NCI-H2171 (cell line): Measurements from ENCODE around the gene BDKRB1.
"Not testable (repeated sequence)": the region's sequence is repeated elsewhere in the genome, so short reads cannot be mapped to it uniquely, and the experiment has no call there.

Source experiments
- DNase-seq: peaks from one replicate; lab custom pipeline; 2025; lab: John Stamatoyannopoulos, UW

BDKRB1 gene

DNA sequence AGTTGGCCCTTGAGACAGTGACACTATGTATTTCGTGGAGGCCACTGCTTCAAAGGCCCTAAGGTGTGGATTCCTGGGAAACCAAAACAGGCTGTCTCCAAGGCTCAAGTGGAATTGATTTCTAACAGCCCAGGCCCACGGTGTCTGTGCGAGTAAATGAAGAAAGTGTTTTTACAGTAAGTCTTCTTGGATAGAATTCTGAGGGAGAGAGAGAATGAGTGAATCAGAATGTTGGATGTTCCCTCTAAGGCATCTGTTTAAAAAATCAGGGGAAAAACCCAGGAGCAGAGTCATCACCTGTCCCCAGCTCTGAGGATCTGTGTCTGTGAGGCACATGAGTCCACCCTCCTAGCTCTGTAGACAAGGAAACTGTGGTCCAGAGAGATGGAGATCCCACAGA, 22.3 kb upstream of the BDKRB1 start:
- no peak for DNase-seq

DNA sequence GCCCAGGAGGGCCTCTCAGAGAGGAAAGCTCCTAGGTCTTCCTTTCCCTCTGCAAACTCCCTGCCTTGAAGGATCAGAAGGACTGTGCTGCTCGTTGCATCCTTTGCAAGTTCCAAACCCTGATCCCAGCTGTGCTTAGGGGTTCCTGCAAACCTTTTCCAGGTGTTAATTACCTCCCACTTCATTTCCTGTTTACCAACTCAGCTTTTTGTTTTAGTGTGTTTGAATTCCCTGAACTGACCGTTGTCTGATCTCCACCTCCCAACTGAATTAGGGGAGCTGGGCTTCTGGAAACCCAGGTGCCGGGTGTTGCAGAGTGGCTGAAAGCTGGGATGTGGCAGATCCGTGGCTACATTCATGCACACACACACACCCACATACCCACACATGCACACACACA, 20.6 kb upstream of the BDKRB1 start:
- no peak for DNase-seq

DNA sequence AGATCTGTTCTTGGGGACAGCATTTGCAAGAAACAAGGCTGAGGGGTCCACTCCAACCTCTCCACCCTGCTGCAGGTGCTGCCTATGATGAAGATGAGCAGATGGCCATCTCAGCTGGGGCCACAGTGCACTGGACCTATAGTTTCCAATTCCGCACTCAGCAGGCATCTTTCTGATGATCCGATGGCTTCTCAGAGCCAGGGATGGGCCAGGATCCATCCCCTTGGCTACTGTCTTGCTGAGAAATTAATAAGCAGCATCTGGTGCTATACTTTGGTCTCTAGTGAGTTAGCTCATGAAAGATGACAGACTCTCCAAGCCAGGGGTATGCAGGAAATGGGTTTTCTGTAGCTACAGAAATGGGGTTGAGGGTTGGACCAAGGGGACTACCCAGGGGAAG, 18.4 kb upstream of the BDKRB1 start:
- DNase-seq, result no peak

DNA sequence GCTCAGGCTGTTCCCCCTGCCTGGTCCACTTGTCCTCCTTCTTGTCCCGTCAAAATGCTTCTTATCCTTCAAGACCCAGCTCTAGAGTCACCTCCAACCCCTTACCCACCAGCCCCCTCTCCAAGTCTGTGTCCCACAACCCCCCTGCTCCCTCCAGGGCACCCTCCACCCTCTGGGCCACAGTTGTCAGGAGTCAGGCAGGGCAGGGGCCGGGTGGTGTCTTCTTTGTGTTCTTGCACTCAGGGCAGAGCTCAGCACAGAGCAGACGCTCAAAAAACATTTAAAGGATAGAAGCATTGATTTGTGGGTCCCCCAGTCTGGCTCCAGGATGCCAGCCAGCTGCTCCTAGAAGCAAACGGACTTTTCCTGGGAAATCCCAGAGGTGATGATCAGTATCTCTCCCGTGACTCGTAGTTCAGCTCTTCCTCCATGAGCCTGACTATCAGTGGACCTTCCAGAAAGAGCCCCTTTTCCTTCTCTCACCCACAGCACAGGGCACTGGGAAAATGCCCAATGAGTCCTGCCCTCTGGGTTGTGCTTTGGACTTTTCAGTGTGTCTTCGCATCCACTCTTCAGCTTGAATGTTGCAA, 17.2 kb upstream of the BDKRB1 start:
- DNase-seq, result no peak

DNA sequence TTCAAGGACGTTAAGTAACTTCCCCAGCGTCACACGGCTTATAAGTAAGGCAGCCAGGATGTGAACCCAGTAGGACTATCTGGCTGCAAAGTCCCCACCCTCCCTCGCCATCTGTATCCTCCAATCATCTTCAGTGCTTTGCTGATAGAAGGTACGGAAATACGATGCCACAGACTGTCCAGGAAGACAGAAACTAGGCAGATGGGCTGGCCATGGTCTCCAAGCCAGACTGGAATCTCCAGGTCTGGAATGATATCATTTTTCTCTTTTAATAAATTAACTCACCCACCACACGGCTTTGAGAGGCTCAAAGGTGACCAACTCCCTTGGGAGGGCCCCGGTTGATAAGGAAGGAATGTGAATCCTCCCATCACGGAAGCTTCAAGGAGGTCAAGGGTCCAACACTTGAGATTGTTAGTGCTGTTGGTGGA, 16.3 kb upstream of the BDKRB1 start:
- no peak for DNase-seq

DNA sequence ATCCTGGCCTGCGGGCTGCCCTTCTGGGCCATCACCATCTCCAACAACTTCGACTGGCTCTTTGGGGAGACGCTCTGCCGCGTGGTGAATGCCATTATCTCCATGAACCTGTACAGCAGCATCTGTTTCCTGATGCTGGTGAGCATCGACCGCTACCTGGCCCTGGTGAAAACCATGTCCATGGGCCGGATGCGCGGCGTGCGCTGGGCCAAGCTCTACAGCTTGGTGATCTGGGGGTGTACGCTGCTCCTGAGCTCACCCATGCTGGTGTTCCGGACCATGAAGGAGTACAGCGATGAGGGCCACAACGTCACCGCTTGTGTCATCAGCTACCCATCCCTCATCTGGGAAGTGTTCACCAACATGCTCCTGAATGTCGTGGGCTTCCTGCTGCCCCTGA, 15.4 kb upstream of the BDKRB1 start:
- DNase-seq, result no peak

DNA sequence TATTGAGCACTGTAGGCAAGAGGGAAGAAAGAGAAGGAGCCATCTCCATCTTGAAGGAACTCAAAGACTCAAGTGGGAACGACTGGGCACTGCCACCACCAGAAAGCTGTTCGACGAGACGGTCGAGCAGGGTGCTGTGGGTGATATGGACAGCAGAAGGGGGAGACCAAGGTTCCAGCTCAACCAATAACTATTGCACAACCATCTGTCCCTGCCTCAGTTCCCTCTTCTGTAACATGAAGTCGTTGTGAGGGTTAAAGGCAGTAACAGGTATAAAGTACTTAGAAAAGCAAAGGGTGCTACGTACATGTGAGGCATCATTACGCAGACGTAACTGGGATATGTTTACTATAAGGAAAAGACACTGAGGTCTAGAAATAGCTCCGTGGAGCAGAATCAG, 13.9 kb upstream of the BDKRB1 start:
- DNase-seq, result no peak

DNA sequence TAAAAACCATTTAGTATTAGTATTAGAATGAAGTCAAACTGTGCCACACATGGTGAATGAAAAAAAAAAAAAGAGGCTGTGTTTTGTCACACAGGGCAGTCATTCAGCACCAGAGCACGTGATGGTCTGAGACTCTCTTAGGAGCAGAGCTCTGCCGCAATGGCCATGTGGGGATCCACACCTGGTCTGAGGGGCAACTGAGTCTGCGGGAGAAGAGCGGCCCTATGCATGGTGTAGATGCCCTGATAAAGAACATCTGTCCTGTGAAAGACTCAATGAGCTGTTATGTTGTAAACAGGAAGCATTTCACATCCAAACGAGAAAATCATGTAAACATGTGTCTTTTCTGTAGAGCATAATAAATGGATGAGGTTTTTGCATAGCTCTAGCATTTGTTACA, 12.2 kb upstream of the BDKRB1 start:
- DNase-seq, result peak; percentile 44

DNA sequence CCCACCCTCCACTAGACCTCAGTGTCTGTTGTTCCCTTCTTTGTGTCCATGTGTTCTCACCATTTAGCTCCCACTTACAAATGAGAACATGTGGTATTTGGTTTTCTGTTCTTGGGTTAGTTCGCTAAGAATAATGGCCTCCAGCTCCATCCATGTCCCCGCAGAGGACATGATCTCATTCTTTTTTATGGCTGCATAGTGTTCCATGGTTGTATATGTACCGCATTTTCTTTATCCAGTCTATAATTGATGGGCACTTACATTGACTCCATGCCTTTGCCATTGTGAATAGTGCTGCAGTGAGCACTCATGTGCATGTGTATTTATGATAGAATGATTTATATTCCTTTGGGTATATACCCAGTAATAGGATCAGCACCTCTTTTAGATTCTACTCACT, 10.9 kb upstream of the BDKRB1 start:
- DNase-seq, result not testable (repeated sequence)

DNA sequence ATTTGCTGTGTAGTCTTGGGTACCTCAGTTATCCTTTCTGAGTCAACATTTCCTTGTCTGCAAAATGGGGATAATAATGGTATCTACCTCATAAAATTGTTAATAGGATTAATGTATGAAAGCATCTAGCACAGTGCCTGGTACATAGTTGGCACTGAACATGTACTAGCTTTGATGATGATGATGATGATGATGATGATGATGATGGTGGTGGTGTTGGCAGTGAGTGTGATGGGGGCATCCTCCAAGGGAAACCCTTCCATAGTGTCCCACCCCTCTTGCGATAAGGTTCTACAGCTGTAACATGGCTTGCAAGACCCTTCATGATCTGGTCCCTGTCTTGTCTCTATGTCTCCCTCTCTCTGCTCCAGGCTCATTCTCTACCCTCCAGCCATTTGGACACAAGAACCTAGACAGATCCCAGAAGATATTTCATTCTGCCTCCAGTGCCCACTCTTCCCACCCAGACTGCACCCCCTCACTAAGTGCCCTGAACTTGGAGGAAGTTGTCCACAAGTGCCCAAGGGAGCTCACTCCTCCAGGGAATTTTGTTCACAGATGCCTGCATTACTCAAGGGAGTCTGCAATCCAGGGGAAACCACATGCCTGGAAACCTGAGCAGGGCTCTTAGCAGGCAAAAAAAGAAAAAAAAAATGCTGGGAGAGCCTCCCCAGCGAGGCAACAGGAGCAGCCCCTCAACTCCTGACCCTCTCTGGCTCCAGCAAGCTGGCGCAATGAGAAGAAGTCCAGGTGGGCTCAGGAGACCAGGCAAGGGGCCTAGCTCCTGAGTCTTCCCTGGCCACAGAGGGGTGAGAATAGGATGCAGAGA, 10.1 kb upstream of the BDKRB1 start:
- DNase-seq, result peak; percentile 92

DNA sequence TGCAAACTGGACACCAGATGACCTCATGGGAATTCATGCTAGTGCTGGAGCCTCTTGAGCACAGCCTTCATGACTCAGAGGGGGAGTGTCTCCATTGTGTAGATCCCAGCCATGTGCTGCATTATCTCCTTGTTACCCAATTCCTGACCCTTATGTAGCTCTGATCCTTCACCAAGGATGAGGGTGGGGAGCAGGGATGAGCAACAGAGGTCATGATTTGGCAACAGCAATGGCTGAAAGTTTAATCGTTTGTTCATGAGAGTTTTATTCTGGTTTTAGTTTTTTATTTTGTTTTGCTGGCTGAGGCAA, 9.5 kb upstream of the BDKRB1 start:
- peak; percentile 83 for DNase-seq

DNA sequence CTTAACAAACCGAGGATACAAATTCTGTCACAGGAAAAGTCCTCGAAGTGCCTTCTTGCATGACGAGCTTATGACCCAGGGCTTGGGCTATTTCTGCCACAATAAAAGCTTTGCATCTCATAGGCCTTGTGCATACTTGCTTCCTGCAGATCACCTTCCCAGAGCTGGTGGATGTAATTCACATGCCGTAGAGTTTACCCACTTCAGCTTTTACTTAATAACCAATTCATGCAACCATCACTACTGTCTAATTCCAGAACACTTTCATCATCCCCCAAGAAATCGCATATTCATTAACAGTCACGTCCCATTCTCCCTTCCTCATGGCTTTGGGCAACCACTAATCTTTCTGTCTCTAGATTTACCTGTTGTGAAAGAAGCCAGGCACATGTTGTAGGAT, 9.0 kb upstream of the BDKRB1 start:
- no peak for DNase-seq

DNA sequence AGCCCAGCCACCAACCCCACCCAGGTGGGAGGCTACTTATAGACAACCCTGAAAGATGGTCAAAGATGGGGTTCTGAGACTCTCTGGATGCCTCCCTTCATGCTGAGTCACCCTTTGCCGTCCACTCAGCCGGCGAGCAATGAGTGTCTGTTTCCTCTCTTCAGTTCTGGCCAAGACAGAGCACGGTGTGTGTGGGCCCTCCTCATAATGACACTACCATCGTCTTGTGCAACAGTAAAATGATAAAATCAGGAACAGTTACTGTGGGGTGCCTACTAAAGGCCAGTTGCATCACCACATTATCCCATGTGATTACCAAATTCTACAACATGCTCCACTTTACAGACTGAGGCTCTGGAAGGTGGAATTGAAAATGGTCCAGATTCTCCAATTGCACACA, 7.0 kb upstream of the BDKRB1 start:
- no peak for DNase-seq

DNA sequence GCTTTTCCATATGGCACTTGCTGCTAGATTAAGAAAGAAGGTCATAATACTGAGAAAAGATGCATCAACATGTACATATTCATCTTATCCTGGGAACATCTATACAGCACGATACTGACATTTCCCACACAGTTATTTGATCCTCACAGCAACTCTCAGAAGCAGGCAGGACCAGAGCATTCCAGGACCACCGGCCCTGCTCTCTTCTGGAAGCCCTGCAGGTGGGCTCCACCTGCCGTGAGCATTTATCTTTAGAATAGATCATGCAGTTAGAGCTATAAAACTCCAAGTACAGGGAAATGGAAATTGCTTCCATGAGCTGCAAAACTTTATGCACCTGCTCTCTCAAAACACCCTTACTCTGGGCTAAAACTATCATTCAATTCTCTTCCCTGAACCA, 5.5 kb upstream of the BDKRB1 start:
- DNase-seq, result no peak

DNA sequence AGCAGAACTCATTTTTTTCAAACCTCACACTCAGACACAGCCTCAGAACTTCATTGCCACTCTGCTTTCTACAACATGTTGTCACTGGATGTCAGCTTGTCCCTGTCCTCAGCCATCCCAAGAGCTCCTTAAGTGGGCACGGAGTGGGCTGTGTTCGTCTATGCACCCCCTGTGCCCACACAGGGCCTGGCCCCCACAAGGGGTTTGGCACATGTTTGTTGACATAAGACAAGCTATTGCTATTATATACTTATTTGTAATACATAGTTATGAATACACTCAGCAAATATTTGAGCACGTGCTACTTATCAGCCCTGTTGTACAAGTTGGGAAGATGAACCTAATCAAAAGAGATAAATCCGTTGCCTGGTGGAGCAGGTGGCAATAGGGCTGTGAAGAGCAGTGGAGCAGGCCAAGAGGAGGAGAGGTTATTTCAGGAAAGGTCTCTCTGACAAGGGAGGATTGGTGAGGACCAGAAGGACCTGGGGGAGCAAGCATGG, 4.3 kb upstream of the BDKRB1 start:
- DNase-seq, result no peak

DNA sequence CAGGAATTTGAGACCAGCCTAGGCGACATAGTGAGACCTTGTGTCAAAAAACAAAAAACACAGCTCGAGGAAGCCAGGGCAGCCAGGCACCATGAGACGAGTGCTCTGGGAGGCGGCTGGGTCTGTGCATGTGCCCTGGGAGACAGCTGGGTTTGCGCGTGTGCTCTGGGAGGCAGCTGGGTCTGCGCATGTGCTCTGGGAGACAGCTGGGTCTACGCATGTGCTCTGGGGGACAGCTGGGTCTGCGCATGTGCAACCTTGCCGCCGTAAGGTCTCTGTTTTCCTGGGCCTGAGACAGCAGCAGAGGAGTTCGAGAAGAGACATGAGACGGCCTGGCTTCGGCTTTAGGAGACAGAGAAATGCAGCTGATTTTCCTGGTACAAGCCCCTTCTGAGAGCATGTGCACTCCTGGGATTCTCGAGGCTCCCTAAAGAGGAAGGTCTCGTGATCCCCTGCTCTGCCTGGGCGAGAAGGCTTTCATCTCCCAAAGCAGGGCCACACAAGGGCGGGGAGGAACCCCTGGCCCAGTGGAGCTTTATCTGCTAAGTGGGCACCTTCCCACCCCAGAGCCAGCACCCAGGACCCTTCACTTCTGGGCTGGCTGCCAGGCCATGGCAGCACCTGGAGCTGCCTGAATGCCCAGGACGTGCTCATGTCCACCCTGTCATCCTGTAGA, 3.5 kb upstream of the BDKRB1 start:
- peak; percentile 31 for DNase-seq

DNA sequence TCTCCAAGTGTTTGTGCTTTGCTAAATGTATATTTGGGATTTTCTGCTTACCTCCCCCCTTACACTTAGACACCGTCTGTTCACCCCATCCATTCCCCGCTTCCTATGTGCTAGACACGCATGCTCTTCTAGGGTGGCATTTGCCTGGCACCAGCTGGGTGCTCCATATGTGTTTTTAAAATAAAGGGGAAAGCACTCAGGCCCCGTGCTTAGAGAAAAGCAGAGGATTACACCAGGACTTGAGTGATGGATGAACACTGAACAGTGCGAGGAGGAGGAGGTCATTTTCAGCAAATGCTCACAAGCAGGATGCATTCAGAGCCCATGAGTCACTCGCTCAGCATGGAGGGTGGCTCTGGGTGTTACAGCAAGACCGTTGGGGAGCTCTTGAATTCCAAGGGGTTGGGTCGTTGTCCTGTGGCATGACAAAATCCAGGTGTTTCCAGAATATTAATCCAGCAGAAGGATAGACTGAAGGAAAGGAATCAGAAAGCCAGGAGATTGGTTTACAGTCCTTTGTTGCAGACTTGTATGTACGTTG, 2.9 kb upstream of the BDKRB1 start:
- DNase-seq, result no peak

DNA sequence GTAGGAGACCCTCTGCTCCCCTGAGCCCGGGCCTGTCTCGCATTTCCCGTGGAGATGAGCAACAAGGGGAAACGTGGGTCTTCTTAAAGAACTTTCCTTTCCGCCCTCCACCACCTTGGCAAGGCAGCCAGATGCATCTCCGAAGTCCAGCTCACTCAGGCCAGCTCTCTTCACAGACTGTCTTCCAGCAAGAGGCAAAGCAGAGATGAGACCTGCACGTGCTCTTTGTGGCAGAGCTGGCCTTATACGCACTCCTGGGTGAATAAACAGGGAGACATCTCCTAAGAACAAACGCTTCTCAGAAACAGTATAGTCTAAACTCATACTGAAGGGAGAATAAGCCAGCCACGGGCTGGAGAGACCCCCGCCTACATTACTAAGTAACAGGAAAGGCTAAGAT, 1.3 kb upstream of the BDKRB1 start:
- DNase-seq, result no peak

DNA sequence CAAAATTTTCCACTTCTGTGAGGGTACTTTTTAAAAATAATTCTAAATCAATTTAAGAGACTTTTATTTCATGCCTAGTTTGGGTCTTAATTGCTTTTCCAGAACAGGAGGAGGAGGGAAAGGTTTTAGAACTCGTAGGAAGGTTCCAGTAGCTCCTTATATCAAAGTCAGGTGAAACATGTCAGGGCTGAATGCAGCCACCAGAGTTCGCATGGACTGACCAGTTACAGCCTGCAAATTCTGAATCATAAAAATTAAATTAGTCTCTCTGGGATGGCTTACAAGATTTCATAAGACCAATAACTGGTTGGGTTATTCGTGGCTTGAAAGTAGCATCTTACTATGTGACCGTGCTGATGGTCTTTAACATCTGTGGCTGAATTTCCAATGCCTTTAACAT, 397 bp downstream of the BDKRB1 start:
- no peak for DNase-seq

DNA sequence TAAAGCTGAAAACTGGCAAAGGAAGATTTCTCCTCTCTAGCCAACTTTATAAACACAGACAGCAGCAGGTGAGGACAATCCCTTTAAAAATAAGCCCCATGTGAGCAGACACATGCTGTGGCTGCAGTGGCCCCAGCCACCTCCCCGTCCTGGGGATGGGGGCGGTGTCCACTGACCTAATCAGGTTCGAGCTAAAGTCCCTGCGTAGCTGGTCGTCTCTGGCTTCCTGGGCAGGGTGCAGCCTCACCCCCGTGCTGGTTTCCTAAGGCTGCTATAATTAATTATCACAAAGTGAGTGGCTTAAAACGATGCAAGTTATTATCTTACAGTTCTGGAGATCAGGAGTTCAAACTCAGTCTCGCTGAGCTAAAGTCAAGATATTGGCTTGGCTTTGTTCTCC, 1.0 kb downstream of the BDKRB1 start:
- no peak for DNase-seq

DNA sequence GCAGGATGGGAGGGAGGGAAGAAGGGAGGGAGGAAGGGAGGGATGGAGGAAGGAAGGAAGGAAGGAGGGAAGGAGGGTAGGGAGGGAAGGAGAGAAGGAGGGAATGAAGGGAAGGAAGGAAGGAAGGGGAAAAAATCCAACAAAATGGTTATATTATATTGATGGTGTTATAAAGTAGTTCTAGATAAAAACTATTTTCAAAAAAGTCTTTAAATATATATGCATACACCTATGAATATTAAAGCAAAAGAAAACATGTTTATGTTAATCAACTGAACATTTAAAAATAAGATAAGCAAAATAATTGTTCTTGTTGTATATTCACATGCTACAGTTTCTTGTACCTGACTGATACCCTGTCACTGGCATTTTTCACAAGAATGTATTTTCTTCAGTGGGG, 1.9 kb downstream of the BDKRB1 start:
- DNase-seq, result no peak

DNA sequence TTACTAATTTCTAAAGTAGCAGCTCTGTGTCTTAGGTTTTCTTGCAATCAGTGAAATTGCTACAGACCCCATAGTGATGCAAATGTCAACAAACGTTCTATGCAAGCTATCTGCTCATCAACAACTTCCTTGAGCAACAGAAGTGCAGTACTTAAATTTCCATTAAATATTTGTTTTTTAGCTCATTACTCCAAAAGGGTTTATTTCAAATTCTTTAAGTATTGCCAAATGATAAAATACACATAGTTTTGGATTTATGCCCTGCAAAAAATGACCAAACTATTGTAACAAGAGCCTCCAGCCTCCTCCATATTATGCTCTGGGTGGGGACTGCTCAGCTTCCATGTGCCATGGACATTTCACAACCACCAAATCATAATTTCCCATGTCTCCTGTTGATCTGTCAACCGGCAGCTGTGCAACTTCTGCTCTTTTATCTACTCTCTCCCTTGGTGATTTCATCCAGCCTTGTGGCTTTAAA, 4.4 kb downstream of the BDKRB1 start:
- peak; percentile 46 for DNase-seq

DNA sequence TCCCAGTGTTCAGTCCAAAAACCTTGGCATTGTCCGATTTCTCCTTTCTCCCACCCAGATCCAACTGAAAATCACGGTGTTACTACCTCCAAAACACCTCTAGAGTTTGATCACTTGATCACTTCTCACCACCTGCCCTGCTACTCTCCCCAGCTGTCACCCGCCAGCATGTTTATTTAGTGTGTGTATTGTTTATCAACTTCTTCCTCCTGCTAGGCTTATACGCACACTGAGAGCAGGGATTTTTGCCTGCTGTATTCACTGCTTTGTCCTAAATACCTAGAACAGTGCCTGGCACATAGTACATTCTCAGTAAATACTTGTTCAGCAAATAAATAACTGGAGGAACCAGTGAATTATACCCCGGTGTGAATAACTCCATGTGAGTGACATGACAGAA, 5.0 kb downstream of the BDKRB1 start:
- peak; percentile 72 for DNase-seq
